Dendritic cell treated with granulocyte-macrophage colony-stimulating factor and Interleukin-4, amounts not matched to agents 40 ng/mL and 50 ng/mL, for 4 days (primary cell): ENCODE measurements around the gene TNNT3.

Experiments
- H3K27ac Mint-ChIP-seq: one replicate; pipeline ENCODE4 v1.8.0; 2022; ENCODE audit warnings: mild to moderate bottlenecking, mixed read lengths
- H3K27me3 Mint-ChIP-seq: one replicate; pipeline ENCODE4 v1.8.0; 2022; ENCODE audit warnings: mild to moderate bottlenecking, mixed read lengths
- H3K36me3 Mint-ChIP-seq: one replicate; pipeline ENCODE4 v1.8.0; 2022; ENCODE audit warnings: low read depth, mixed read lengths
- H3K4me1 Mint-ChIP-seq: one replicate; pipeline ENCODE4 v1.8.0; 2022; ENCODE audit warnings: low read depth, mixed read lengths
- H3K4me3 Mint-ChIP-seq: one replicate; pipeline ENCODE4 v1.8.0; 2022; ENCODE audit warnings: mild to moderate bottlenecking, moderate library complexity, mixed read lengths
- H3K9me3 Mint-ChIP-seq: one replicate; pipeline ENCODE4 v1.8.0; 2022; ENCODE audit warnings: mixed read lengths
- intact Hi-C: fragments of 100-400 bp; cut with micrococcal nuclease; formaldehyde crosslinking; loops from one replicate; pipeline ENCODE4 v1.15.0; 2022

Gene TNNT3

GRCh38 chr11:1887451-1888346, 31.8 kb upstream of the TNNT3 start:
- intact Hi-C loops = no loop called here
- H3K4me3 Mint-ChIP-seq = no peak overlapping the region
- H3K27me3 Mint-ChIP-seq = peaks cover 33% of the 10 kb centered on the region
- no peaks in the 10 kb centered on the region for H3K9me3 Mint-ChIP-seq
- peaks cover 9% of the 10 kb centered on the region for H3K36me3 Mint-ChIP-seq
- peaks cover 45% of the 10 kb centered on the region for H3K4me1 Mint-ChIP-seq
- H3K27ac Mint-ChIP-seq = peak overlapping the region; percentile 50

- H3K4me3 Mint-ChIP-seq = no peak overlapping the region
- H3K27ac Mint-ChIP-seq = peak overlapping the region; percentile 50
- H3K9me3 Mint-ChIP-seq = no peaks in the 10 kb centered on the region
Observed at GRCh38 chr11:1888347-1888753, 31.2 kb upstream of the TNNT3 start.

GRCh38 chr11:1888811-1889210, 30.7 kb upstream of the TNNT3 start:
- Mint-ChIP-seq H3K27me3 (peaks cover 36% of the 10 kb centered on the region), H3K36me3 (peaks cover 20% of the 10 kb centered on the region), H3K4me3 (peak overlapping the region; percentile 5), H3K27ac (peak overlapping the region; percentile 50), H3K4me1 (peaks cover 52% of the 10 kb centered on the region), H3K9me3 (no peaks in the 10 kb centered on the region)
- intact Hi-C loops = no loop called here

More at GRCh38 chr11:1888347-1888753, 31.2 kb upstream of the TNNT3 start:
- intact Hi-C loops = no loop called here
- H3K4me1 Mint-ChIP-seq = peaks cover 47% of the 10 kb centered on the region
- peaks cover 15% of the 10 kb centered on the region for H3K36me3 Mint-ChIP-seq
- H3K27me3 Mint-ChIP-seq = peaks cover 34% of the 10 kb centered on the region

GRCh38 chr11:1889224-1889930, 30.1 kb upstream of the TNNT3 start:
- Mint-ChIP-seq H3K4me1 (peaks cover 53% of the 10 kb centered on the region), H3K27me3 (peaks cover 36% of the 10 kb centered on the region), H3K27ac (peak overlapping the region; percentile 50), H3K4me3 (no peak overlapping the region), H3K36me3 (peaks cover 21% of the 10 kb centered on the region), H3K9me3 (no peaks in the 10 kb centered on the region)
- intact Hi-C loops = no loop called here

- H3K9me3 Mint-ChIP-seq = no peaks in the 10 kb centered on the region
- H3K4me3 Mint-ChIP-seq = no peak overlapping the region
- peaks cover 21% of the 10 kb centered on the region for H3K36me3 Mint-ChIP-seq
- H3K27me3 Mint-ChIP-seq = peaks cover 36% of the 10 kb centered on the region
- intact Hi-C loops = no loop called here
- H3K27ac Mint-ChIP-seq = no peak overlapping the region
- H3K4me1 Mint-ChIP-seq = peaks cover 53% of the 10 kb centered on the region
Observed at GRCh38 chr11:1889941-1890855, 29.3 kb upstream of the TNNT3 start.

- Mint-ChIP-seq H3K4me1 (peaks cover 53% of the 10 kb centered on the region), H3K27me3 (peaks cover 38% of the 10 kb centered on the region), H3K27ac (no peak overlapping the region), H3K36me3 (peaks cover 21% of the 10 kb centered on the region), H3K4me3 (no peak overlapping the region), H3K9me3 (no peaks in the 10 kb centered on the region)
- intact Hi-C loops = no loop called here
Observed at GRCh38 chr11:1890856-1891830, 28.4 kb upstream of the TNNT3 start.

GRCh38 chr11:1891831-1892115, 27.7 kb upstream of the TNNT3 start, which contains the start of gene PRR33:
PRR33 (minus strand) TSS chr11:1891895; CDS start chr11:1890584, 1,311 bp downstream.
- Mint-ChIP-seq H3K27ac (no peak within 1 kb of the TSS), H3K4me1 (peaks cover 59% of the 10 kb centered on the region), H3K9me3 (no peaks in the 10 kb centered on the region), H3K27me3 (peaks cover 42% of the 10 kb centered on the region), H3K4me3 (no peak within 1 kb of the TSS), H3K36me3 (peaks cover 21% of the 10 kb centered on the region)
- intact Hi-C loops = no loop called here

GRCh38 chr11:1892116-1892515, 27.4 kb upstream of the TNNT3 start:
- H3K4me1 Mint-ChIP-seq = peaks cover 62% of the 10 kb centered on the region
- no peaks in the 10 kb centered on the region for H3K9me3 Mint-ChIP-seq
- no peak overlapping the region for H3K4me3 Mint-ChIP-seq
- intact Hi-C loops = no loop called here
- H3K36me3 Mint-ChIP-seq = peaks cover 21% of the 10 kb centered on the region
- H3K27me3 Mint-ChIP-seq = peaks cover 42% of the 10 kb centered on the region
- no peak overlapping the region for H3K27ac Mint-ChIP-seq

GRCh38 chr11:1892558-1892957, 26.9 kb upstream of the TNNT3 start:
- H3K27ac Mint-ChIP-seq = no peak overlapping the region
- peaks cover 21% of the 10 kb centered on the region for H3K36me3 Mint-ChIP-seq
- peaks cover 65% of the 10 kb centered on the region for H3K4me1 Mint-ChIP-seq
- no peaks in the 10 kb centered on the region for H3K9me3 Mint-ChIP-seq
- H3K4me3 Mint-ChIP-seq = no peak overlapping the region
- peaks cover 41% of the 10 kb centered on the region for H3K27me3 Mint-ChIP-seq
- intact Hi-C loops = no loop called here

GRCh38 chr11:1893581-1894359, 25.7 kb upstream of the TNNT3 start:
- Mint-ChIP-seq H3K27me3 (peaks cover 33% of the 10 kb centered on the region), H3K9me3 (no peaks in the 10 kb centered on the region), H3K36me3 (peaks cover 21% of the 10 kb centered on the region), H3K27ac (no peak overlapping the region), H3K4me3 (no peak overlapping the region), H3K4me1 (peaks cover 58% of the 10 kb centered on the region)
- intact Hi-C loops = no loop called here

GRCh38 chr11:1894759-1895158, 24.7 kb upstream of the TNNT3 start:
- Mint-ChIP-seq H3K4me3 (no peak overlapping the region), H3K27me3 (peaks cover 25% of the 10 kb centered on the region), H3K9me3 (no peaks in the 10 kb centered on the region), H3K27ac (no peak overlapping the region), H3K36me3 (peaks cover 21% of the 10 kb centered on the region), H3K4me1 (peaks cover 50% of the 10 kb centered on the region)
- intact Hi-C loops = no loop called here

- Mint-ChIP-seq H3K36me3 (peaks cover 21% of the 10 kb centered on the region), H3K4me3 (peak overlapping the region; percentile 68), H3K9me3 (no peaks in the 10 kb centered on the region), H3K4me1 (peaks cover 36% of the 10 kb centered on the region), H3K27me3 (peaks cover 15% of the 10 kb centered on the region), H3K27ac (peak overlapping the region; percentile 79)
- intact Hi-C loops = no loop called here
Observed at GRCh38 chr11:1896468-1896867, 23.0 kb upstream of the TNNT3 start.
